Fibroblast of lung (primary cell): ENCODE data around the gene CROCC. TPM values are rescaled to one million over a fixed set of nuclear protein-coding genes. Genes with fewer than 3 reads are reported as not detected.
A peak's percentile ranks its signal among the peaks of the same experiment; 100 is the strongest.

Experiments used
- DNase-seq, 2 donors: peaks; one replicate each; pipeline versions ENCODE4 v3.0.0 to v3.0.0-alpha.2; 2010; ENCODE audit warnings: low read depth in 2 of 2
- H2AFZ ChIP-seq: 2 replicates; pipeline ENCODE4 v1.5.1; 2012; ENCODE audit warnings: low read length, control low read depth, inconsistent platforms
- H3K27ac ChIP-seq: 2 replicates; pipeline ENCODE4 v1.5.1; 2011; ENCODE audit warnings: low read length, control low read depth; ENCODE audit not compliant: insufficient read depth
- H3K27me3 ChIP-seq: 2 replicates; pipeline ENCODE4 v1.5.1; 2011; ENCODE audit warnings: mild to moderate bottlenecking, low read length; ENCODE audit not compliant: control insufficient read depth, insufficient read depth
- H3K36me3 ChIP-seq: 2 replicates; pipeline ENCODE4 v1.5.1; 2011; ENCODE audit warnings: low read length; ENCODE audit not compliant: control insufficient read depth, insufficient read depth
- H3K4me1 ChIP-seq: 2 replicates; pipeline ENCODE4 v1.5.1; 2011; ENCODE audit warnings: low read length; ENCODE audit not compliant: control insufficient read depth, insufficient read depth; ENCODE audit errors: extremely low read depth
- H3K4me2 ChIP-seq: 2 replicates; pipeline ENCODE4 v1.5.1; 2011; ENCODE audit warnings: low read length, control low read depth; ENCODE audit not compliant: insufficient read depth; ENCODE audit errors: extremely low read depth
- H3K4me3 ChIP-seq, 4 experiments: fragments of 200-600 bp in 1 of 4; sonication (generic) in 1 of 4; replicated peaks in 1 of 4; 2 replicates each; pipeline ENCODE4 v1.5.1; 2011 to 2016; ENCODE audit warnings: low read length in 4 of 4, low read depth in 3 of 4, mild to moderate bottlenecking in 3 of 4, control low read depth in 2 of 4, inconsistent platforms in 1 of 4, mixed read lengths in 1 of 4; ENCODE audit not compliant: insufficient read depth in 1 of 4; ENCODE audit errors: control extremely low read depth in 1 of 4
- H3K79me2 ChIP-seq: 2 replicates; pipeline ENCODE4 v1.5.1; 2012; ENCODE audit warnings: mild to moderate bottlenecking, low read length, inconsistent platforms; ENCODE audit not compliant: control insufficient read depth, insufficient read depth
- H3K9ac ChIP-seq: 2 replicates; pipeline ENCODE4 v1.5.1; 2011; ENCODE audit warnings: mild to moderate bottlenecking, low read length, control low read depth; ENCODE audit not compliant: insufficient read depth
- H3K9me3 ChIP-seq: 2 replicates; pipeline ENCODE4 v1.5.1; 2012; ENCODE audit warnings: low read depth, low read length; ENCODE audit not compliant: control insufficient read depth, insufficient read depth
- H4K20me1 ChIP-seq: 2 replicates; pipeline ENCODE4 v1.5.1; 2011; ENCODE audit warnings: low read length; ENCODE audit not compliant: control insufficient read depth, insufficient read depth; ENCODE audit errors: extremely low read depth
- EZH2 ChIP-seq: IDR thresholded peaks from 2 replicates; pipeline ENCODE4 v1.5.1; 2012; ENCODE audit warnings: low read length, control low read depth, mild to moderate bottlenecking; ENCODE audit errors: missing control alignments
- polyA plus RNA-seq, 2 donors: library from polyadenylated mRNA; depleted of rRNA in 1 of 2; stranded (reverse) in 1 of 2; unstranded in 1 of 2; fragments of >200 nt; gene quantifications; 2 replicates each; pipeline ENCODE4 v1.2.1, GENCODE V29; 2011 to 2012; ENCODE audit warnings: missing spikeins in 1 of 2
- total RNA-seq: library from RNA; depleted of rRNA; stranded (reverse); fragments of >200 nt; gene quantifications from 2 replicates; pipeline ENCODE4 v1.2.1, GENCODE V29; 2014
- TF ChIP-seq, protein P1 (sequence below), 2 donors: IDR thresholded peaks in 1 of 2; conservative IDR thresholded peaks in 1 of 2; 1 replicate in 1 of 2; 2 replicates in 1 of 2; pipeline ENCODE4 v1.5.1; 2011 to 2012; ENCODE audit warnings: low read length in 2 of 2, control low read depth in 1 of 2, inconsistent platforms in 1 of 2, low read depth in 1 of 2, mild to moderate bottlenecking in 1 of 2

CROCC gene
- total and polyA plus RNA-seq, 2 donors (not counting 1 experiment from before 2014, with no cell fraction given), result 3.8 to 20.3 TPM

DNA sequence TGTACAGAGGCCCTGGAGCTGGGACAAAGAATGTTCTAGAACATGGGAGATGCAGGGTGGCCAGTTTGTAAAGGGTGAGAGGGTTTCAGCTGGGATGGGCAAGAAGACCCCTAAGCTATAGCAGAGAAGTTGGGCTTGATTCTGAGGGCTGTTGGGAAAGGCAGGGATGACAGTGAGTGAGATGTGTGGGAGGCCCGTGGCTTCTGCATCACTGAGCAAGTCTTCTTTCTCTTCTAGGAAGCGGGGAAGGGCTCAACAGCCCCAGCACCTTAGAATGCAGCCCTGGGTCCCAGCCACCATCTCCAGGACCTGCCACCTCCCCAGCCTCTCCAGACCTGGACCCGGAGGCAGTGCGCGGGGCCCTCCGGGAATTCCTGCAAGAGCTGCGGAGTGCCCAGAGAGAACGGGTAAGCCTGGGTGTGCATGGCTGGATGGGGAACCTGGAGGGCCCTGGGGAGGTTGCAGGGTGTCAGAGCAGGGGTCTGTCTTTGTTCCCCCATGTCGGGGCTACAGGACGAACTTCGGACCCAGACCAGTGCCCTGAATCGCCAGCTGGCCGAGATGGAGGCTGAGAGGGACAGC is 43.8 kb downstream of the CROCC start:
- Histone ChIP-seq H3K9ac (no peak overlapping the region), H3K36me3 (no peaks in the 10 kb centered on the region), H2AFZ (no peak overlapping the region), H3K9me3 (no peaks in the 10 kb centered on the region), H3K27ac (no peak overlapping the region), H3K27me3 (no peaks in the 10 kb centered on the region), H3K4me1 (peaks cover 4% of the 10 kb centered on the region), H3K4me2 (no peak overlapping the region), H4K20me1 (no peaks in the 10 kb centered on the region), H3K79me2 (no peaks in the 10 kb centered on the region), H3K4me3 (no peak overlapping the region)
- no peak for DNase-seq
- no peak for TF ChIP-seq EZH2
- TF ChIP-seq, protein P1, sequence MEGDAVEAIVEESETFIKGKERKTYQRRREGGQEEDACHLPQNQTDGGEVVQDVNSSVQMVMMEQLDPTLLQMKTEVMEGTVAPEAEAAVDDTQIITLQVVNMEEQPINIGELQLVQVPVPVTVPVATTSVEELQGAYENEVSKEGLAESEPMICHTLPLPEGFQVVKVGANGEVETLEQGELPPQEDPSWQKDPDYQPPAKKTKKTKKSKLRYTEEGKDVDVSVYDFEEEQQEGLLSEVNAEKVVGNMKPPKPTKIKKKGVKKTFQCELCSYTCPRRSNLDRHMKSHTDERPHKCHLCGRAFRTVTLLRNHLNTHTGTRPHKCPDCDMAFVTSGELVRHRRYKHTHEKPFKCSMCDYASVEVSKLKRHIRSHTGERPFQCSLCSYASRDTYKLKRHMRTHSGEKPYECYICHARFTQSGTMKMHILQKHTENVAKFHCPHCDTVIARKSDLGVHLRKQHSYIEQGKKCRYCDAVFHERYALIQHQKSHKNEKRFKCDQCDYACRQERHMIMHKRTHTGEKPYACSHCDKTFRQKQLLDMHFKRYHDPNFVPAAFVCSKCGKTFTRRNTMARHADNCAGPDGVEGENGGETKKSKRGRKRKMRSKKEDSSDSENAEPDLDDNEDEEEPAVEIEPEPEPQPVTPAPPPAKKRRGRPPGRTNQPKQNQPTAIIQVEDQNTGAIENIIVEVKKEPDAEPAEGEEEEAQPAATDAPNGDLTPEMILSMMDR (conservative IDR thresholded peaks at IDR 0.05 in 1 of 2, IDR thresholded peaks at IDR 0.05 in 1 of 2; ENCODE audit: low read depth in 1 of 2, low read length in 2 of 2), result no peak

GRCh38 chr1:16966282-16966681 is 44.6 kb downstream of the CROCC start:
- H3K4me3 ChIP-seq, result no peak overlapping the region
- H3K4me2 ChIP-seq, result no peak overlapping the region

DNA sequence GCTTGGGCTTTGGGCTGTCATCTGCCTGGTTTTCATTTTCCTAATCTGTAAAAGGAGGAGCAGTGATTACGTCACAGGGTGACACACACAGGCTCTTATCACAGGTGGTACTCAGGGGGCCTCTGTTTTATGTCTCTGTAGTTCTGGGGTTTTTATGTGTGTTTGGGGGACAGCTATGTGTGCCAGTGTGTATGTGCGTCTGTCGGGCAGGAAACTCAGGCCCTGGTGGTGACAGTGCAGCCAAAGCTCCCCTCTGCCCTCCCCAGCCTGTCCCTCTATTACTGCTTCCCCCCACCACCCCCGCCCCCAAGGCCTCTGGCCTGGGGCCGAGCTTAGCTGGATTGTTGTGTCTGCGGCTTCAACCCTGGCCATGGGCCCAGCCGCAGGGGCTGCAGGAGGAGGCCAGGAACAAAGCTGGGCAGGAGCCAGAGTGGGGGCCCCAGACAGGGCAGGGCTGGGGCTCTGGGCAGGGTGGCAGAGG is 45.4 kb downstream of the CROCC start:
- Histone ChIP-seq H3K27ac (no peak overlapping the region), H3K4me2 (no peak overlapping the region)

More at GRCh38 chr1:16966282-16966681, 44.6 kb downstream of the CROCC start:
- H2AFZ ChIP-seq, result no peak overlapping the region
- no peaks in the 10 kb centered on the region for H3K36me3 ChIP-seq
- no peaks in the 10 kb centered on the region for H3K9me3 ChIP-seq
- no peak for DNase-seq
- H4K20me1 ChIP-seq, result no peaks in the 10 kb centered on the region
- TF ChIP-seq EZH2, result no peak
- TF ChIP-seq, protein P1 (conservative IDR thresholded peaks at IDR 0.05 in 1 of 2, IDR thresholded peaks at IDR 0.05 in 1 of 2; ENCODE audit: low read depth in 1 of 2, low read length in 2 of 2), result no peak
- H3K27me3 ChIP-seq, result no peaks in the 10 kb centered on the region
- peaks cover 3% of the 10 kb centered on the region for H3K4me1 ChIP-seq
- H3K27ac ChIP-seq, result no peak overlapping the region
- no peak overlapping the region for H3K9ac ChIP-seq
- H3K79me2 ChIP-seq, result no peaks in the 10 kb centered on the region

More for the DNA sequence above, 45.4 kb downstream of the CROCC start:
- Histone ChIP-seq H2AFZ (no peak overlapping the region), H3K9ac (no peak overlapping the region), H3K4me1 (peaks cover 3% of the 10 kb centered on the region), H3K9me3 (no peaks in the 10 kb centered on the region), H3K27me3 (no peaks in the 10 kb centered on the region), H3K79me2 (no peaks in the 10 kb centered on the region), H4K20me1 (no peaks in the 10 kb centered on the region), H3K36me3 (peaks cover 4% of the 10 kb centered on the region), H3K4me3 (no peak overlapping the region)
- TF ChIP-seq, protein P1 (conservative IDR thresholded peaks at IDR 0.05 in 1 of 2, IDR thresholded peaks at IDR 0.05 in 1 of 2; ENCODE audit: low read depth in 1 of 2, low read length in 2 of 2), result no peak
- no peak for TF ChIP-seq EZH2
- peak; percentile 63 to 93 for DNase-seq
